GM13977 (cell line): ENCODE data around the gene TOMM6.

Source experiments
- DNase-seq: peaks from one replicate; pipeline ENCODE4 v3.0.0; 2012; ENCODE audit warnings: low spot score
- in situ Hi-C: fragments of 300-500 bp; cut with MboI; formaldehyde crosslinking; loops from one replicate; pipeline ENCODE4 v1.12.0; 2022; ENCODE audit warnings: low sequenced_read_pairs, low pct_unique_long_range_greater_than_20kb, mixed read lengths, inconsistent platforms; ENCODE audit not compliant: unreplicated experiment
- TF ChIP-seq, protein P1 (sequence below): IDR thresholded peaks from 2 replicates; pipeline ENCODE4 v1.5.1; 2012; ENCODE audit warnings: mild to moderate bottlenecking, control low read depth; ENCODE audit not compliant: insufficient read depth; ENCODE audit errors: extremely low read depth, missing control alignments

Gene TOMM6

GRCh38 chr6:41755895-41756294 lies 31.6 kb upstream of the TOMM6 start:
- DNase-seq: no peak
- TF ChIP-seq, protein P1, sequence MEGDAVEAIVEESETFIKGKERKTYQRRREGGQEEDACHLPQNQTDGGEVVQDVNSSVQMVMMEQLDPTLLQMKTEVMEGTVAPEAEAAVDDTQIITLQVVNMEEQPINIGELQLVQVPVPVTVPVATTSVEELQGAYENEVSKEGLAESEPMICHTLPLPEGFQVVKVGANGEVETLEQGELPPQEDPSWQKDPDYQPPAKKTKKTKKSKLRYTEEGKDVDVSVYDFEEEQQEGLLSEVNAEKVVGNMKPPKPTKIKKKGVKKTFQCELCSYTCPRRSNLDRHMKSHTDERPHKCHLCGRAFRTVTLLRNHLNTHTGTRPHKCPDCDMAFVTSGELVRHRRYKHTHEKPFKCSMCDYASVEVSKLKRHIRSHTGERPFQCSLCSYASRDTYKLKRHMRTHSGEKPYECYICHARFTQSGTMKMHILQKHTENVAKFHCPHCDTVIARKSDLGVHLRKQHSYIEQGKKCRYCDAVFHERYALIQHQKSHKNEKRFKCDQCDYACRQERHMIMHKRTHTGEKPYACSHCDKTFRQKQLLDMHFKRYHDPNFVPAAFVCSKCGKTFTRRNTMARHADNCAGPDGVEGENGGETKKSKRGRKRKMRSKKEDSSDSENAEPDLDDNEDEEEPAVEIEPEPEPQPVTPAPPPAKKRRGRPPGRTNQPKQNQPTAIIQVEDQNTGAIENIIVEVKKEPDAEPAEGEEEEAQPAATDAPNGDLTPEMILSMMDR: no peak
- in situ Hi-C loops: no loop called here

DNA sequence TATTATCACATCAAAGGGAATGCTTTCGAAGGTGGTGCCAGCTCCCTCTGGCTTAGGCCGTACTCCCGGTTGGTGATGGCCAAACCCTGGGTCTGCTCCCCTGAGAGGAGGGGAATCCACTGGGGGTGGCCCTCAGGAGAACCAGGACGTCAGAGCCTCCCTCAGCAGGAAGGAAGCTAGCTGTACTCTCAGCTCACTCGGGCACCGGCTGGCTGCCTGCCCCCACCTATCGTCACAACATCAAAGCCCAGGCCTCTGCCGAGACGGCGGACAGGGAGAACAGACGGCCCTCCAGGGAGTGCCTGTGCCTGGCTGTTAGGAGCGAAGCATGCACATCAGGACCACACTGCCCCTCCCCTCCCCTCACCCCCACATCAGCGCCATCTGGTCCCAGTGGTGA lies 31.1 kb upstream of the TOMM6 start:
- no peak for DNase-seq
- TF ChIP-seq, protein P1: no peak
- in situ Hi-C loops: no loop called here

DNA sequence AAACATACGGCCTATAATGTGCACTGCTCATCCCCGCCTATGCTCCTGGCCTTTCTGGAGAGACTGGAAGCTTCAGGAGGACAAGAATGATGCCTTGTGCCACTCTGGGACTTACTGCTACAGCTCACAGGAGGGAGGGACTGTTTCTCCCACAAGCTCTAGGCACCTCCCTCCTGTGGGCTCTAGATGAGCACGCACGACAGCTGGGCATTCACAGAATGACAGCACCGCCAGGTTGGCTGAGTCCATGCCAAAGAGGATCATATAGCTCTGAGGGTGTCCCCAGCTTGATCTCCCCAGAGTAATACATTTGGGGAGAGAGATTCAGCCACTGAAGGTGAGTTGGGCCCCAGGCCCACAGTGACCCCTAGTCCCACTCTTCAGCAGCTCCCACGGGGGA lies 30.2 kb upstream of the TOMM6 start:
- DNase-seq: no peak
- in situ Hi-C loops: no loop called here
- TF ChIP-seq, protein P1: no peak

DNA sequence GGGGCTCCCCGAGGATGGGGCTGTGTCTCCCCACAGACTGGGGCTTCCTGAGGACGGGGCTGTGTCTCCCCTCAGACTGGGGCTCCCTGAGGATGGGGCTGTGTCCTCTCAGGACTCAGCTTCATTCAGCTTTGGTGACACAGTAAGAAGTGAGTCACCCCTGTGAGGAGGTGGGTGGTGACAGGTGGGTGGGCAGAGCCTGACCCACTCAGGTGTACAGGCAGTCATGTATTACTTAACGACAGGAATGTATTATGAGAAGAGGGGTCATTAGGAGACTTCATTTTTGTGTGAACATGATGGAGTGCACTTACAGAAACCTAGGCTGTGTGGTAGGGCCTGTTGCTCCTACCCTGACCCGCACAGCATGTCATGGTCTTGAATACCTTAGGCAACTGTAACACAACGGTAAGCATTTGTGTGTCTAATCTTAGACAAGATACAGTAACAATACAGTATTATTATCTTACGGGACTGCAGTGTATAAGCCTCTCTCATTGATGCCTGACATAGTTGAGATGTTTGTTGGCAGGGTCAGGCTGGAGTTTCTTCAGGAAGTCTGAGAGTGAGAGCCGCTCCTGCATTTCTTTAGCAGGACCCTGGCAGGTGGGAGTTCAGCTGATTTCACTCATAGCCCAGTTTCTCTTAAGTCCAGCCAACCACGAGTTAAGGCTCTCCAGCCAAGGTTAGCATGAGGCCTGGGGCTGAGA lies 29.4 kb upstream of the TOMM6 start:
- TF ChIP-seq, protein P1: no peak
- DNase-seq: no peak

DNA sequence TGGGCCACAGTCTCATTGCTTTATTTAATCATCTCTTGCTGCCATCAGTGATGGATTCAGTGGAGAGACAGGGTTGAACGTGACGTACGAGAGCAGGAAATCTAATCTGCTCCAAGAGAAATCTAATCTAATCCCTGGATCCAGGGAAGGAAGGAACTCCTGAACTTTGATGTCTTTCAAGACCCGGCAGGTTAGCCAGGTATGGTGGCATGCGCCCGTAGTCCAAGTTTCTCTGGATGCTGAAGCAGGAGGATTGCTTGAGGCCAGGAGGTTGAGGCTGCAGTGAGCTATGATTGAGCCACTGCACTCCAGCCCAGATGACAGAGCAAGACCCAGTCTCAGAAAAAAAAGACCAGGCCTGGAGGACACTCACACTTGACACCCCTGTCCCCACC lies 28.9 kb upstream of the TOMM6 start:
- TF ChIP-seq, protein P1: no peak
- DNase-seq: no peak
- in situ Hi-C loops: no loop called here

More for the DNA sequence above, 29.4 kb upstream of the TOMM6 start:
- in situ Hi-C loops: no loop called here

DNA sequence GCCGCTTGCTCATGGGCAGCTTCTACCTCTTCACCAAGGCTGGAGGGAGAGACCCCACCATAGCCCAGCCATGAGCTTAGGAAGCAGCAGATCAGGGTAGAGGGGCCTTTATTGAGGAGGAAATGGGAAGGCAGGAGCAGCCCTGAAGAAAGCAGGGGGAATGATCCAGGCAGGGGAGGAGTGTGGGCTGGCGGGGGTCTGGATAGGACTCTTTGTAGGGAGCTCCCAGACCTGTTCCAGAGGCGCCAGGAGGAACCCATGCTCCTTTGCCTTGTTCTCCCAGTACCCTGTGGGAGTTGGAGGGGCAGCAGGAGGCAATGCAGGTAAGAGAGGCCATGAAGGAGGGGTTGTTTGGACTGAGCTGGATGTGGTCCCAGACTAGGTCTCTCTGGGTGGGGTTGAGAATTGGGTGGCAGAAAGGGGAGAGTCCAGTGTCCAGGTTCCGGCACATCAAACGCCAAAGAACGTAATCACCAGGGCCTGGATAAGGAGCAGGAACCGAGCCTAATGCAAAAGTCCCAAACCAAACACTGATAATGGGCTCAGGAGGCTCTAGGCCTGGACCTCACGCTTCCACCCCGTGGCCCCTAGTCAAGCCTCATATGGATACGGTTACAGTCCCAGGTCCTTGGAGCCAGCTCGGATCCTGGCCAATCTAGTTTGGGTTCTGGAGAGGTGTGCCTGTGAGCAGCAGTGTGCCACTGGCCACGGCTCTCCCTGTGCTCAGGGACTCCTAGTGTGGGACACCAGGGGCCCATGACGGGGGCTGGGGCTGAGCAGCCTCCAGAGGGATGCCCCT lies 28.2 kb upstream of the TOMM6 start:
- TF ChIP-seq, protein P1: no peak
- DNase-seq: no peak
- in situ Hi-C loops: no loop called here
